Endodermal cell (in vitro differentiated cells): ENCODE data around the gene NECAB2. TPM values are rescaled to one million over a fixed set of nuclear protein-coding genes. Genes with fewer than 3 reads are reported as not detected.

ENCODE experiments used
- DNase-seq: peaks from one replicate; pipeline ENCODE4 v3.0.0-alpha.2; 2017
- H3K27ac ChIP-seq: 2 replicates; pipeline ENCODE4 v1.5.1; 2013; ENCODE audit warnings: mild to moderate bottlenecking, low read depth, low read length, moderate library complexity
- H3K27me3 ChIP-seq: 2 replicates; pipeline ENCODE4 v1.6.1; 2013; ENCODE audit warnings: mild to moderate bottlenecking, low read length, moderate library complexity; ENCODE audit not compliant: insufficient read depth, control insufficient read depth, poor library complexity, severe bottlenecking
- H3K36me3 ChIP-seq: 2 replicates; pipeline ENCODE4 v1.7.0; 2013; ENCODE audit warnings: mild to moderate bottlenecking, low read length, moderate library complexity; ENCODE audit not compliant: control insufficient read depth, insufficient read depth
- H3K4me1 ChIP-seq: one replicate; pipeline ENCODE4 v1.7.0; 2013; ENCODE audit warnings: low read length; ENCODE audit not compliant: control insufficient read depth, insufficient read depth
- H3K4me3 ChIP-seq: 2 replicates; pipeline ENCODE4 v1.5.1; 2013; ENCODE audit warnings: mild to moderate bottlenecking, low read length, moderate library complexity
- H3K9ac ChIP-seq: 2 replicates; pipeline ENCODE4 v1.6.1; 2013; ENCODE audit warnings: mild to moderate bottlenecking, low read length, moderate library complexity; ENCODE audit not compliant: poor library complexity, severe bottlenecking; ENCODE audit errors: extremely low read depth
- H3K9me3 ChIP-seq: 2 replicates; pipeline ENCODE4 v1.6.1; 2013; ENCODE audit warnings: mild to moderate bottlenecking, low read length, moderate library complexity; ENCODE audit not compliant: control insufficient read depth
- H3K27ac Mint-ChIP-seq: 2 replicates; pipeline ENCODE4 v1.8.0; 2020; ENCODE audit warnings: mixed read lengths
- H3K27me3 Mint-ChIP-seq: 2 replicates; pipeline ENCODE4 v1.8.0; 2021; ENCODE audit warnings: mild to moderate bottlenecking, mixed read lengths; ENCODE audit not compliant: insufficient read depth
- H3K36me3 Mint-ChIP-seq: 2 replicates; pipeline ENCODE4 v1.8.0; 2020; ENCODE audit warnings: low read depth, mixed read lengths
- H3K4me1 Mint-ChIP-seq: 2 replicates; pipeline ENCODE4 v1.8.0; 2020; ENCODE audit warnings: mixed read lengths
- H3K4me3 Mint-ChIP-seq: 2 replicates; pipeline ENCODE4 v1.8.0; 2020; ENCODE audit warnings: mild to moderate bottlenecking, moderate library complexity, mixed read lengths
- H3K9me3 Mint-ChIP-seq: 2 replicates; pipeline ENCODE4 v1.8.0; 2020; ENCODE audit warnings: mild to moderate bottlenecking, mixed read lengths
- WGBS, 2 experiments: methylation state at CpG; one replicate each; pipeline versions ENCODE4 v1.1.5 to v1.1.7; 2013; ENCODE audit warnings: missing lambda C conversion rate in 2 of 2, mixed read lengths in 1 of 2; ENCODE audit not compliant: insufficient coverage in 1 of 2, insufficient read length in 1 of 2; 5-methylcytosine and 5-hydroxymethylcytosine counted together
- total RNA-seq, 2 donors: library from RNA; stranded (reverse); fragmentation: NEBNext Ultra II Directional in 1 of 2; extraction: Animal tissue kit (Norgen Biotek cat#: 25700) in 1 of 2; gene quantifications; 2 replicates in 1 of 2; 3 replicates in 1 of 2; pipeline ENCODE4 v1.2.1, GENCODE V29; 2021
- TF ChIP-seq, protein P1 (sequence below): fragments of 200-600 bp; sonication (generic); conservative IDR thresholded peaks from 2 replicates; pipeline ENCODE4 v1.5.0; 2021; ENCODE audit warnings: antibody characterized with exemption, mild to moderate bottlenecking

NECAB2 gene
- total RNA-seq, 2 donors from 2014 or later = 2.7 to 3.3 TPM

DNA sequence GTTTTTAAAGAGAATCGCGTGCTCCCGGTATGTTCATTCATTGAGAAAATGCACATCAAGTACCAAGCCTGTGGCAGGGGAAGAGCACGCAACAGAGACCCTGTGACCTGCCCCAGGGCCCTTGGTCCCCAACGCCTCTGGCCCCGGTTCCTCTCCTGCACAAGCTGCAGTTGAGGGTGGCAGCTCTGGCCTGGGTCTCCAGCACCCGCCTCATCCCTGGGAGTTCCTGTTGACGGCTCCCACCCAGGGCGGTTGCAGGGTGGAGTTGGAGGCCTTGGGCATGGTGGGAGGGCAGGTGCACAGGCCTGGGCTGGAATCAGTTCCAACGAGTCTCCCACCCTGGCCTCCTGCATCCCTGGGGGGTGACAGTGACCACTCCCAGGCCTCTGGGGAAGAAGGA lies 5.0 kb downstream of the NECAB2 start:
- TF ChIP-seq, protein P1, sequence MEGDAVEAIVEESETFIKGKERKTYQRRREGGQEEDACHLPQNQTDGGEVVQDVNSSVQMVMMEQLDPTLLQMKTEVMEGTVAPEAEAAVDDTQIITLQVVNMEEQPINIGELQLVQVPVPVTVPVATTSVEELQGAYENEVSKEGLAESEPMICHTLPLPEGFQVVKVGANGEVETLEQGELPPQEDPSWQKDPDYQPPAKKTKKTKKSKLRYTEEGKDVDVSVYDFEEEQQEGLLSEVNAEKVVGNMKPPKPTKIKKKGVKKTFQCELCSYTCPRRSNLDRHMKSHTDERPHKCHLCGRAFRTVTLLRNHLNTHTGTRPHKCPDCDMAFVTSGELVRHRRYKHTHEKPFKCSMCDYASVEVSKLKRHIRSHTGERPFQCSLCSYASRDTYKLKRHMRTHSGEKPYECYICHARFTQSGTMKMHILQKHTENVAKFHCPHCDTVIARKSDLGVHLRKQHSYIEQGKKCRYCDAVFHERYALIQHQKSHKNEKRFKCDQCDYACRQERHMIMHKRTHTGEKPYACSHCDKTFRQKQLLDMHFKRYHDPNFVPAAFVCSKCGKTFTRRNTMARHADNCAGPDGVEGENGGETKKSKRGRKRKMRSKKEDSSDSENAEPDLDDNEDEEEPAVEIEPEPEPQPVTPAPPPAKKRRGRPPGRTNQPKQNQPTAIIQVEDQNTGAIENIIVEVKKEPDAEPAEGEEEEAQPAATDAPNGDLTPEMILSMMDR = no peak
- H3K27me3 ChIP-seq = peaks cover 13% of the 10 kb centered on the region
- H3K9ac ChIP-seq = no peak overlapping the region
- no peaks in the 10 kb centered on the region for H3K4me1 Mint-ChIP-seq
- H3K36me3 ChIP-seq = no peaks in the 10 kb centered on the region
- H3K9me3 ChIP-seq = peaks cover 5% of the 10 kb centered on the region
- H3K27ac ChIP-seq = no peak overlapping the region
- no peak overlapping the region for H3K27ac Mint-ChIP-seq
- H3K36me3 Mint-ChIP-seq = peaks cover 4% of the 10 kb centered on the region
- no peak overlapping the region for H3K4me3 Mint-ChIP-seq
- WGBS, 2 experiments = 80 to 92% methylated on average over 1 to 10 of the region's 10 CpGs
- no peak for DNase-seq
- H3K27me3 Mint-ChIP-seq = peaks cover 23% of the 10 kb centered on the region
- peaks cover 6% of the 10 kb centered on the region for H3K9me3 Mint-ChIP-seq
- no peaks in the 10 kb centered on the region for H3K4me1 ChIP-seq
- no peak overlapping the region for H3K4me3 ChIP-seq

DNA sequence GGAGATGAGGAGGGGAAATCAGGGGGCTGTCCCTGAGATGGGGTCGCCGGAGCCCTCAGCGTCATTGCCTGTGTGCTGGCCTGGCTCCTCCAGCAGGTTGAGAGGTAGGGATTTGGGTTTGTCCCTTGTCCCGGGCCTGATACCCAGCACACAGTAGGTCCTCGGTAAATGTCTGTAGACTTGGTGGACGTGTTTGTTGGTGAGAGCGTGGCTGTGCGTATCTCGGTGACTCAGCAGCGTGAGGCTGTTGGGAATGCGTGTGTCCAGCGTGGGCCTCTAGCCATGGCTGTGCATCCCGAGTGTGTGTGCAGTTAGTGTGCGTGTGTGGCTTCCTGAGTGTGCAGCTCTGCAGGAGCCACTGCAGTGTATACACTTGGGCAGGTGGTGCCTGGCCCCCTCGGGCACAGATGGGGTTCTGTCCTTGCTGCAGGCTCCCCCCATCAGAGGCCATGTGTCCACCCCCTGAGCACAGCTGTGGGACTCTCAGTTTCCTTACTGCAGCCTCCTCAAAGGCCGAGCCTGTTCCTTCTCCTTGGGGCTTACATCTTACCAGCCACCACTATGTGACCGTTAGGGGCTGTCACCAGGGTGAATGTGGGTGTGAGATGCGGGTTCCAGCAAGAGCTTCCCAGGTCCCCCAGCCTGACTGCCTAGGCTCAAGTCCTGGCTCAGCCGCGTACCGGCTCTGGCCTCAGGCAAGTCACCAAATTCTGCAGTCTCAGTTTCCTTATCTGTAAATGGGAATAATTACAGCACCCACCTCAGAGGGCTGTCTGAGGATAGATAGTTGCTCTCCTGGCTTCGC lies 5.7 kb downstream of the NECAB2 start:
- H3K27me3 Mint-ChIP-seq = peaks cover 23% of the 10 kb centered on the region
- Histone ChIP-seq H3K27me3 (peaks cover 12% of the 10 kb centered on the region), H3K9ac (no peak overlapping the region), H3K4me3 (no peak overlapping the region), H3K27ac (no peak overlapping the region), H3K9me3 (peaks cover 12% of the 10 kb centered on the region), H3K4me1 (no peaks in the 10 kb centered on the region), H3K36me3 (no peaks in the 10 kb centered on the region)
- H3K9me3 Mint-ChIP-seq = peaks cover 13% of the 10 kb centered on the region
- TF ChIP-seq, protein P1 = no peak
- H3K27ac Mint-ChIP-seq = no peak overlapping the region
- no peak for DNase-seq
- 92 to 95% methylated on average over 16 to 22 of the region's 22 CpGs for WGBS, 2 experiments
- H3K36me3 Mint-ChIP-seq = peaks cover 8% of the 10 kb centered on the region
- H3K4me1 Mint-ChIP-seq = no peaks in the 10 kb centered on the region
- no peak overlapping the region for H3K4me3 Mint-ChIP-seq

DNA sequence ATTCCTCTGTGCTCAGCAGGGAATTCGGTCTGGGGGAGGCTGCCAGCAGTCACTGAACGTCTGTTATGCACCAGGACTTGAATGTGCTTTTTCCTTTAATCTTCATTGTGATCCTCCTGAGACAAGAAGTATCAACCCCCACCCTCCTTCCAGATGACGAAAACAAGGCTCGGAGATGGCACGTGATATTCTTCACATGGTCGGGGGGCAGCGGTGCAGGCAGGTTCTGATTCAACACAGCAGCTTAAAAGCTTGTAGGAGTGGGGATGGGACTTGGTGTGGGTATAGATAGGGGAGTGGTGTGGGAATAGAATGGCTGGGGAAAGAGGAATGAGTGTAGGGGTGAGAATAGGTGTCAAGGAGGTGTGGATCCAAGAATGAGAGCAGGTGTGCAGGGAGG lies 6.4 kb downstream of the NECAB2 start:
- WGBS, 2 experiments = 81 to 82% methylated on average over 5 to 7 of the region's 7 CpGs
- H3K9me3 ChIP-seq = peaks cover 18% of the 10 kb centered on the region
- Mint-ChIP-seq H3K36me3 (peaks cover 12% of the 10 kb centered on the region), H3K27me3 (peaks cover 17% of the 10 kb centered on the region), H3K4me1 (no peaks in the 10 kb centered on the region), H3K9me3 (peaks cover 20% of the 10 kb centered on the region), H3K27ac (no peak overlapping the region), H3K4me3 (no peak overlapping the region)
- H3K27ac ChIP-seq = no peak overlapping the region
- peaks cover 6% of the 10 kb centered on the region for H3K27me3 ChIP-seq
- H3K4me1 ChIP-seq = no peaks in the 10 kb centered on the region
- TF ChIP-seq, protein P1 = no peak
- H3K36me3 ChIP-seq = no peaks in the 10 kb centered on the region
- no peak for DNase-seq
- H3K9ac ChIP-seq = no peak overlapping the region
- H3K4me3 ChIP-seq = no peak overlapping the region
